NCI-H1048 (cell line): ENCODE data around the gene COL16A1.
"Not testable (repeated sequence)": the region's sequence is repeated elsewhere in the genome, so short reads cannot be mapped to it uniquely, and the experiment has no call there.

Experiments used
- DNase-seq: peaks from one replicate; lab custom pipeline; 2025; lab: John Stamatoyannopoulos, UW

The COL16A1 gene

DNA sequence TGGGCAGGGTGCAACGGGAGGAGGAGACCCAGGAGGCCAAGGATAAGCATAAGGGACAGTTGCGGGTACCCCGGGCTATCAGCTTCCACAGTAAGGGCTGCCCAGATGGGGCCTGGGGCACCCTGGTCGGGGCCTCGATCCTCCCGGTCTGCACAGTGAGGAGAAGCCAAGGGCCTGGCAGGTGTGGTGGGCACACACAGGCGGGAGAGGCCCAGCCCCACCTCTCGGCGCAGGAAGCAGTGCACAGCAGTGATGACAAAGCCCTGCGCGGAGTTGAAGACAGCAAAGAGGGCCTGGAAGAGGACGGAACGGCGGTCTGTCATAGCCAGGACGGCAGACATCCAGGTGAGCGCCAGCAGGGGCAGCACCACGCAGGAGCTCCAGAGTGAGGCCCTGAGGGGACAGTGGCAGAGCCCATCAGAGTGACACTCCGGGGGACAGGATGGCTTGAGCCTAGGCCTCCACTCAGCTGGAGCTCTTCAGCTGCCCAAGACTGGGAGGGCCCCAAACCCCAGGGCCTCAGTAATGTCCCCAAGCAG, 29.0 kb upstream of the COL16A1 start:
- no peak for DNase-seq

- DNase-seq = no peak
Observed at GRCh38 chr1:31732343-31732742, 28.5 kb upstream of the COL16A1 start.

DNA sequence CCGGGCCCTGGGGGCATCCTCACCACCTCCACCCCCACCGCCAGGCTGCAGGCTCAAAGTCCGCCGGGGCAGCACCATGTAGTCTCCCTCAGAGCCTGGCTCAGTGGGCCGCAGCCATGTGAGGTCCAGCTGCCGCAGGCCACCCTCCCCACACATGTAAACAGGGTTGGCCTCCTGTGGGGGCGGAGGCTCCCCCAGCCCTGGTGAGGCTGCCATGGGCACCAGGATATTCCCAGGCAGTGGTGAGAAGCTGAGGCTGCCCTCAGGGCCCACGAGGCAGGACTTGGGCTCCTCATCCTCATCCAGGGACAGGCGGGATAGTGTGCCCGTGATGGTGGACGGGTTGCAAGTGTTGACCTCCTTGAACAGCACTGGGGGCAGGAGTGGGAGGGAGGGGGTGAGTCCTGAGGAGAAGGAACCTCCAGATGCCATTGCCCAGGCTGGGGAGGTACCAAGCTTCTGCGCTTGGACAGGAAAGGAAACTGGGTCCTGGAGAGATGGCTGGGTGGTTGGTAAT, 27.3 kb upstream of the COL16A1 start:
- no peak for DNase-seq

GRCh38 chr1:31730336-31731048, 26.7 kb upstream of the COL16A1 start:
- DNase-seq = no peak

- no peak for DNase-seq
Observed at GRCh38 chr1:31727849-31728248, 24.0 kb upstream of the COL16A1 start.

DNA sequence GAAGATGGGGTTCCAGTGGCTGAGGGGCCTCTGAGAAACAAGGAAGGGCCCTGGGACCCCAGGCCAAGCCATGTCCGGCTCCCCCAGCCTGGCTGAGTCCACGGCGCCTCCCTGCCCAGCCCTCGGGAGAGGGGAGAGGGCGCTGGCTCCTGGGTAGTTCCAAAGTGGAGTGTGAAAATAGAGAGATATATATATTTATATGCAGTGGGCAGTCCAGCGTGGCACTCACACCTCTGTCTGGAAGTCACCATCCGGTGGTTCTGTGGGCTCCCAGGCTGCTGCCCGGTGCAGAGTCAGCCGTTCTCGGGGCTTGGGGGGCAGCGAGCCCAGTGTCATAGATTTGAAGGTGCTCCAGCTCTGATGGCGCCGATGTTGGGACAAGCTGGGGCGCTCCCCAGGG, 23.4 kb upstream of the COL16A1 start:
- DNase-seq = no peak

DNA sequence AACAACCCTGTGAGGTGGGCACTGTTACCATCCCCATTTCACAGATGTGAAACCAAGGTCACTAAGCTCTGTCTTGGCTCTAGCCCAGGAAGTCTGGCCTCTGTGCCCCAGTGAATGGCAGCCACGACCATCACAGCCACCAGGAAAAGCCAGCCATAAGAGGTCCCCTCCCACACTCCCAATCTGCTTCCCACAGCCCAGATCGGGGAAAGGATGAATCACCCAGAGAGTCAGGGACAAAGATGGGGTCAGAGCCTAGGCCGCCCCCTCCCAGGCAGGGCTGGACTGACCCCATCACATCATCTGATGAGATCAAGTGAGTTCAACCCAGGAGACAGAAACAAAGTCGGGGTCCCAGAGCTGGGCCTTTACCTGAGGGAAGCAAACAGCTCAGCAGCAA, 22.9 kb upstream of the COL16A1 start:
- no peak for DNase-seq

DNA sequence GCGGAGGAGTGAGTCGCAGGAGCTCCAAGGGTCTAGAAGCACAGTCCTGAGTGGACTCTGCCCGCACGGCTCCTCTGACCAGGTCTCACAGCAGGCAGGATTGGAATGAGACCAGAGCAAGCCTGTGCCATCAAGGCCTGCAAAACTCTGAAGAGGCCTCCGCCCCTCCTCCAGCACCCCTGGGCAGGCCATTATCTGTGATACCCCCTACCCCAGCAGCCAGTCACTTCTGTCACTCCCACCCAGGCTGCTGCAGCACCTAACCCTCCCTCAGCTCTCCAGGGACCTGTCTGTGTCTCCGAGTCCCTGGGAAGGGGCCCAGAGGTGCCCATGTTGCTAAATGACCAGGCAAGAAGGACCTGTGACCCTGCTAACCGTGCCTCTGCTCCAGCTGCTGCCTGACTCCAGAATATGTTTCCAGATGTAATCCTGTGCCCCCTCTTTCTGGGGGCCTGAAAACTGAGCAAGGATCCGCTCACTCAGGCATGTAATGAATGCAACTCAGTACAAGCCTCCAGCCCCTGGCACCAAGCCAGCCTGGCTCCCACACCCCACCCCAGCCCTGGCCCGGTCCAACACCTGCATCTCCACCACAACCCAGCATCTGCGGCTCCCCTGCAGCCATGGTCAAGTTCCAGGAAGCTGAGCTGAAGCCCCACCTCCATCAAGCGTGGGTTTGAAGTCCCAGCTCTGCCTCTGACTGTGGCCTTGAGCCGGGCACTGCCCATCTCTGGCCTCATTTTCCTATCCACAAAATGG, 22.1 kb upstream of the COL16A1 start:
- no peak for DNase-seq

GRCh38 chr1:31725134-31725533, 21.3 kb upstream of the COL16A1 start:
- DNase-seq = no peak

GRCh38 chr1:31723828-31724359, 20.1 kb upstream of the COL16A1 start:
- no peak for DNase-seq

DNA sequence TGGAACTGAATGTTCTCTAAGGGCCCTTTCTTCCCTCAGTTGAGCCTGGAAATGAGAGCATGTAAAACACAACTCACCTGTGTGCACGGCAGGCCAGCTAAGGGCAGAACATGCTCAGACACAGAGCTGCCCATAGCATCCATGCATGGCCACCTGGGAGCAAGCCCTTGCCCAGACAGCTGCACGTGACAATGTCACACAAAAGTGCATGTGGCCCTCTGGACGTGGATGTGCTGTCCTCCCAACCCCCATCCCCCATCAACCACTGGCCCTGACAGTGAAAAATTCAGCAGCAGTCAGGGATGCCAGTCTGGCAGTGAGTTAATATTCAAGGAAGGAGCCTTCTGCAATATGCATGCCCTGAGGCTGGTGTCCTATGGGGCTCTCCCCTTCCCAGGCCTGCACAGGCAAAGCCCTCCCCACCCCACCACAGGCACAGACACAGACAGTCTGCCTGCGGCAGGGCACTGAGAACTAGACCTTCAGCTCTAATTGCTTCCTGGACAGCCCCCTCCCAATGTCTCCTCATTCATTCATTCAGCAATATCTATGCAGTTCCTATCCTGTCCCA, 14.6 kb upstream of the COL16A1 start:
- no peak for DNase-seq

- no peak for DNase-seq
Observed at GRCh38 chr1:31717341-31717740, 13.5 kb upstream of the COL16A1 start.

GRCh38 chr1:31715873-31716220, 12.0 kb upstream of the COL16A1 start:
- DNase-seq = no peak

- no peak for DNase-seq
Observed at GRCh38 chr1:31715087-31715872, 11.5 kb upstream of the COL16A1 start.

DNA sequence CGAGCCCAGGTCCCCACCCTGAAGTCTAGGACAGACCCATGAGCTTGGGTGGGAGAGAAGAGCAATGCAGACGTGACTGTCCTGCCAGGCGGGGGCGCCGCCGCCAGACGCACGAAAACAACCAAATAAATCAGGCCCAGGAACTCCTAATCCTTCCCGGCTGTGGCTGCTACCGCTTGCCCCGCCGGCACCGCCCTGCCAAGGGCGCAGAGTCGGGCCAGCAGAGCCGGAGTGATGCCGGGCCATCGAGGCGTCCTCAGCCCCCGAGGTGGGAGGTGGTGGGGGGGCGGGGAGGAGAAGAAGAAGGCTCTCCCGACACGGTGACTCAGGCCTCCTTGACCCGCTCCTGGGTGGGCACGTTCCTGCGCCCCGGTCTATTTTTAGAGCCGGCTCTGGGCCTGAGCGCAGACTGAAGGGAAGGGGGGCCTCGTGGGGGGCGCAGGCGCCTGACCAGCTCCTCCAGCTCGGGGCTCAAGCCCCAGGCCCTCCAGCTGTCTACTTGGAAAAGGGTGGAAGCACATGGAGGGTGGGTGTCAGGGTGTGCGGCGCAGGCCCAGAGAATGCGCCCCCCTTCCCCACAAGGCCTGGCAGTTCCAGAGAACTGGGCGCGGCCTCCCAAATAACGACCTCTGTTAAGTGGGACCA, 10.7 kb upstream of the COL16A1 start:
- no peak for DNase-seq

DNA sequence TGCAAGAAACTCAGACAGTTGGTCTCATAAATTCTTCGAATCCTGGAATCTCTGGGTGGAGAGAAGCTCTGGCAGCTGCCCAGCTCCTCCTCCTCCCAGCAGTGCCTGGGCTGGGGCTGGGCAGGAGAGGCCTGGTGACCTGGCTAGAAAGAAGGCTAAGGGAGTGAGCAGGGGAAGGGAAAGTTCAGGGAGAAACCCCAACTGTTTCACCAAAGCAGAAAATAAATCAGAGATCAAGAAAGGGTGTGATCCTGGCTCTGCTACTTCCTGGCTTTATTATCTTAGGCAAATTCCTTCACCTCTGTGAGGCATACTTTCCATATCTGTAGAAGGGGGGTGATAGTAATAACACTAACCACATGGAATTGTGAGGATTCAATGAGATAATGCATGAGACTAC, 8.8 kb upstream of the COL16A1 start:
- no peak for DNase-seq

- DNase-seq = no peak
Observed at GRCh38 chr1:31712068-31712467, 8.3 kb upstream of the COL16A1 start.

- DNase-seq = no peak
Observed at GRCh38 chr1:31708324-31708723, 4.5 kb upstream of the COL16A1 start.

DNA sequence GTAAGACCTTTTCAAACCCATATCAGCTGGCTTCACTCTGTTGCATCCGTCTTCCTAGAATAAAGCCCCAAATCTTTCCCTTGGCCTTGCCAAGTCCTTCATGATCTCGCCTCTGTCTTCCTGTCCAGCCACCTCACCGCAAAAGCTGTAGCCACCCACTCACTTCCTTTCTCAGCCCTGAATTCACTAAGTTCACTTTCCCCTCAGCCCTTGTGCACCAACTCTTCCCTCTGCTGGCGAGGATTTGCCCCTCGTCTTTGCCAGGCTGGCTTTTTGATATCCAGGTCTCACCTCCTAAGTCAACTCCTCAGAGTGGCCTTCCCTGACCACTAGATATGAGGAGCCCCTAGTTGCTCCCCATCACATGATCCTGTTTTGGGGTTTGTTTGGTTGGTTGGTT, 3.9 kb upstream of the COL16A1 start:
- no peak for DNase-seq

DNA sequence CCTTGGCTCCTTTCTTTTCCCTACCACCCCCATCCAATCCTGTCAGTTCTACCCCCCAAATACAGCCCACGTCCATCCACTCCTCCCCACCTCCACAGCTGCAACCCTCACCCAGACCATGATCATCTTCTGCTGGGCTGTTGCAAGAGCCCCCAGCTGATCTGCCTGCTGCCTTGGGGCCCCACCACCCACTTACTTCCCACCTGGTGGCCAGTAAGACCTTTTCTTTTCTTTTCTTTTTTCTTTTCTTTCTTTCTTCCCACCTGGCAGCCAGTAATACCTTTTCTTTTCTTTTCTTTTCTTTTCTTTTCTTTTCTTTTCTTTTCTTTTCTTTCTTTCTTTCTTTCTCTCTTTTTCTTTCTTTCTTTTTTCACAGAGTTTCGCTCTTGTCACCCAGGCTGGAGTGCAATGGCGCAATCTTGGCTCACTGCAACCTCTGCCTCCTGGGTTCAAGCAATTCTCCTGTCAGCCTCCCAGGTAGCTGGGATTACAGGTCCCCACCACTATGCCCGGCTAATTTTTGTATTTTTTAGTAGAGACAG, 3.3 kb upstream of the COL16A1 start:
- DNase-seq = not testable (repeated sequence)
